GM19328 (cell line): ENCODE results near the gene EHHADH.

Source experiments
- ATAC-seq: cut with Tn5 transposase; IDR thresholded peaks from one replicate; pipeline ENCODE4 v1.9.1; 2021; ENCODE audit warnings: mild to moderate bottlenecking, moderate library complexity; ENCODE audit not compliant: unreplicated experiment

The EHHADH gene

GRCh38 chr3:185199671-185200070 lies 54.2 kb downstream of the EHHADH start:
- ATAC-seq, result no peak

- no peak for ATAC-seq
These were observed 54.6 kb downstream of the EHHADH start for GRCh38 chr3:185199206-185199605.

- ATAC-seq, result no peak
These were observed 56.8 kb downstream of the EHHADH start for GRCh38 chr3:185197068-185197467.

DNA sequence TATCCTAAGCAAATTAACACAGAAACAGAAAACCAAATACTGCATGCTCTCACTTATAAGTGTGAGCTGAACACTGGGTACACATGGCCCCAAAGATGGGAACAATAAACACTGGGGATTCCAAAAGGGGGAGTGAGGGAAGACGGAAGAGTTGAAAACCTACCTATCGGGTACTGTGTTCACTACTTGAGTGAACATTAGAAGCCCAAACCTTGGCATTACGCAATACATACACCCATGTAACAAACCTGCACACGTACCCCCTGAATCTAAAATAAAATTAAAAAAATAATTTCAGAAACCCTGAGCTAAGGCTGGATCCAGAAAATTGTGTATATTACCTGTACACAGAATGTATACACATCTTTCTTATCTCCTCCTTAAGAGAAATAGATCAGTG lies 58.2 kb downstream of the EHHADH start:
- ATAC-seq, result no peak

DNA sequence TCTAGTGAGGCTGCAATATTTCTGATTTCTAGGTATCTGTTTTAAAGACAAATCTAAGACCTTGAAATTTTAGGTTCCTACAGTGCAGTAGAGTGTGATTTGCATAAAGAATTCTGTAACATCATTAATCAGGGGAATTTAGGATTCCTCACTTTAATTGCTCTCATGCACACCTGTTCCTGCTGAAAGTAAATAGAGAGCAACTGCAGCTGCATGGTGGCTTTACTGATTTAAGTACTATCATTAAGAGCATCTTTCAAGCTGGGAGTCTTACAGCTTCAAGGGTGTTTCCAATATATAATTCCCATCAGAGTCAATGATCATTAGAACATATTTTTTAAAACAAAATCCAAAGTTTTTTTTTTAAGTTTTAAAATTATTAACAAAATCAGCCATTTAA lies 65.0 kb downstream of the EHHADH start:
- no peak for ATAC-seq

DNA sequence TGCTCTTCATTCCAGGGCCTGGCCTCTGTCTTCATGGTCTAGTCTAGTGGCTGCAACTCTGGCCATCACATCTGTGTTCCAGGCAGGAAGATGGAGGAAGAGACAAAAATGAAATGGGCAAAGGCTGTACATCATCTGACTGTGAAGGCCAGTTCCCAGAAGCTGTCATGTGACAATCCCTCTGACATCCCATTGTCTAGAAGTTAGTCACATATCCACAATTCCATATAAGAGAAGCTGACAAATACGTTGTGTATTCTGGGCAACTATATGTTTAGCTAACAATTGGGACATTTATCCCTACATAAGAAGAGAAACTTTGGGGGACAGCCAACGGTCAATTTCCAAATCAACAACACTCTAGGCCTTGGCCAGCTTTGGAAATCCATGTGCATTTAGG lies 66.5 kb downstream of the EHHADH start:
- ATAC-seq, result no peak

DNA sequence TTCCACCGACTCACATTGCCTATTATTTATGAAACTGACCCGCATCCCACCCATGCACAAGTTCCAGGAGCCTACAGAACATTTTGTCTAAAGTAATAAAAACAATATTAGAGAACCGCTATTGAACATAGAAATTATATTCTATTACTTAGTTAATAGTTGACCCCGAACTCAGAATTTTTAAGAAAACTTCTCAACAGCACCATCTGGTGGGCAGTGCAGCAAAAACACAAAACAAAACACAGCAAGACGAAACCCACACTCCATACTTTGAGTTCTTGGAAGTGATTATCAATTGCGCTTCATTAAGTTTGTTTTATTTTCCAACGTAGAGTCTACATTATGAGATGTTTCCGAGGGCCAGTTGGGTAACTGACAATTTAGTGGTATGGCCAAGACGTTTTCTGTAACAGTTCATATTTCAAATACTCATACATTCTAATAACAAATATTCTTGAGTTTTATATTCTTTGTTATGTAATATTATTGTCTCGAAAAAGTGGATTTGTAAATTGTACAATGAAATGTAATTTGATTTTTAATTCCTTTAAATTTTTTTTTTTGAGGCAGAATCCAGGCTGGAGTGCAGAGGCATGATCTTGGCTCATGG lies 77.0 kb downstream of the EHHADH start:
- no peak for ATAC-seq

DNA sequence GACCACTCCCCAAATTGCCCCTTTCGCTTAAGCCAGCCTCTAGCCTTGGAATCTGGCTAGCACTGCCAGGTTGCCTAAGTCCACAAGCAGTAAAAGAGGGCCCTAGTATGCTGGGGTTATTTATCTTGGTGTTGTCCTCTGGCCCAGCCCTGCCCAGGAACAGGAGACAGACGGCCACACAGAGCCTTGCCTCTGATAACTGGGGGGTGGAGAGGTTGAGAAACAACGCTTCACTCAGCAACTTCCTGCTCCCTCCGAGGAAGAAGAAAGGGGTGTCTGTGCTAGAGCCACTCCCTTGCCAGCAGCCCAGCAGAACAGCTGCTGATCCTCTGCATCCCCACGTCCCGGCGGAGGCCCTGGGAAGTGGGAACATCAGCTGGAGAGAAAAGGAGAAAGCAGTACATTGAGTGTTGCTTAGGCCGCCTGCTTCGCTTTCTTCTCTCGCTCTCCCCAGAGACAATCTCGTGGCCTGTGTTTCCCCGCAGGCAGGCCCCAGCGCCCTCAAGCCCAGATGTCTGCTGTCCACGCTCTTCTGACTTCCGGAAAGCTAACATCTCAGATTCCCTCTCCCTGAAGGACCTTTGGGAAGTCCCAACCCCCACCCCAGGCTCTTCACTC lies 78.4 kb downstream of the EHHADH start:
- peak; percentile 59 for ATAC-seq

DNA sequence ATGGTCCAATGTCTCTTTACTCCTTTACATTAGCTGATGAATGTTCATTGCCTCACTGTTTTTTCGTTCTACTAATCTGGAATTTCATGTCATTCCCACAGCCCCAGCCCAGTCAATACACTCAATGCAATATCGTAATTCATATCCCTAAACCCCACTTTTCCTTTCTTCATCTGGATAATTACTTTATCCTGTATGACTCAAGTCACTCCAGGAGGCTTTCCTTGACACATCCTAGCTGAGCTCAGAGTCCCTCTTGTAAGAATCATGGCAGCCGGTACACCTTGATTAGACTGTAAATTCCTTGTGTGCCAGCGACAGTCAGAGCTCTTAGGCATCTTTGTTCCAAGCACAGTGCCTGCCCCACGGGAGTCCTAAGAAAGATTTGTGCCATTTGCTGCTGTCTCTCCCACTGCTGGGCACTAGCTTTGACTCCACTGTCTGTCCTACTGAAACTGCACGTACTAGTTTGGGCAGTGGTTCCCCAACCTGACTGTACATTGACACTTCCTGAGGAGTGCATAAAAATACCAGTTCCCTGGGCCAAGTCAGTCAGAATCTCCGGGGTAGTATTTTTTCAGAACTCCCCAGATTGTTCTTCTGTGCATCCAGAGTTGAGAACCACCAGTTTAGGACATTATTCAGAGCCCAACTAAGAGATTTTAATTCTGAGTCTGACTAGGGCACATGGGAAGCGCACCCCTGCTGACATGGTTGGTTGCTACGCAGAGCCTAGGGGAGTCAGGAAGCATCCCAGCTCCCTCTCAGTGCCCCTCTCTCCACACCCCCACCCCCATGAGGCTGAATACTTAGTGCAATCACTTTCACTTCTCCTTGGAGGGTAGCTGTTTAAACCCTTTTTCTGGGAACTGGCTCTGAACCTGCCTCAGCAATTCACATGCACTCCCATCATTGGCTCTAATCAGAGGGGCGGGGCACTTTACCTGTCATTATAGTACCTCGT lies 81.5 kb downstream of the EHHADH start:
- ATAC-seq, result no peak

- no peak for ATAC-seq
These were observed 89.2 kb downstream of the EHHADH start for GRCh38 chr3:185164428-185165217.

GRCh38 chr3:185162634-185163033 lies 91.2 kb downstream of the EHHADH start:
- ATAC-seq, result no peak

- ATAC-seq, result no peak
These were observed 92.1 kb downstream of the EHHADH start for GRCh38 chr3:185161761-185162160.

- ATAC-seq, result no peak
These were observed 96.5 kb downstream of the EHHADH start for GRCh38 chr3:185157347-185157746.

DNA sequence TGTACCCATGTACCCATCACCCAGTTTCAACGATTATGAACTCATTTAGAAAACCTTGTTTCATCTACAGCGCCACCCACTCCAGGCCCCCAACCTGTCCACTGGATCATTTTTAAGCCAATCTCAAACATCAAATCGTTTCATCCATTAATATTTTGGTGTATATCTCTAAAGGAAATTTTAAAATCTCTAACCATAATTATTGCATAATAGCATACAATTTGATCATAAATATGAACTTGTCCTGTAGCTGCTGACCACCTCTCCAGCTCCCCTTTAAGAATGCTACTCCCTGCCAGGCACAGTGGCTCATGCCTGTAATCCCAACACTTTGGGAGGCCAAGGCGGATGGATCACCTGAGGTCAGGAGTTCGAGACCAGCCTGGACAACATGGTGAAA lies 98.2 kb downstream of the EHHADH start:
- ATAC-seq, result no peak

DNA sequence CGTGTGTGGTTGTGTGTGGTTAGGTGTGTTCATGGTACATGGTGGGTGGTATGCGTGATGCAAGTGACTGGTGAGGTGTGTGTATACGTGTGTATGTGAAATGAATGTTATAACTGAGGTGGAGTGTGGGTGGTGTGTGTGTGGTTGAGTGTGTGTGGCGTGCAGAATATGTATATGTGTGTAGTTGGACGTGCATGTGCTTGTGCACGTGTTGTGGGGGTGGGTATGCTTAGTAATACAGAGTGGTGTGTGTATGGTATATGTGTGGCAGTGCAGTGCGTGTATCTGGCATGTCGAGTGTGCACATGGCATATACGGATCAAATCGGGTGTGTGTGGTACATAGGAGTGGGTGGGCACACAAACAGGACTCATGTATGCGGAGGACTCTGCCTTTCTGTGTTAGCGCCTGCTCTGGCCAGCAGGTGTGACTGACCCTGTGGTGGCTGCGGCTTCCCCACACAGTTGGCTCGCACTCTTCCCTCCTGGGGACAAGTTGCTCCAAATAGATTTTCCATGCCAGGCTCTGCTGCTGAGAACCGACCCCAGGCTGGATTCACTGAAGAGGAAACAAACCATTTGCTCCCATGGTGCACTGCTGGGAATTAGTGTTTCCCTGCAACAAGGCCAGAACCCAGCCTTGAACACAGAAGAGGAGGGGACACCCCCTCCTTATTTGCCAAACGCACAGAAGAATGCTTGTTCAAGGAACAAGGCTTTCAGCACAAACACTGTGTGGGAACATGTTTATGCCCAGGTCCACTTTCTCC lies 99.8 kb downstream of the EHHADH start:
- ATAC-seq, result no peak

- no peak for ATAC-seq
These were observed 100.6 kb downstream of the EHHADH start for GRCh38 chr3:185153171-185153771.

DNA sequence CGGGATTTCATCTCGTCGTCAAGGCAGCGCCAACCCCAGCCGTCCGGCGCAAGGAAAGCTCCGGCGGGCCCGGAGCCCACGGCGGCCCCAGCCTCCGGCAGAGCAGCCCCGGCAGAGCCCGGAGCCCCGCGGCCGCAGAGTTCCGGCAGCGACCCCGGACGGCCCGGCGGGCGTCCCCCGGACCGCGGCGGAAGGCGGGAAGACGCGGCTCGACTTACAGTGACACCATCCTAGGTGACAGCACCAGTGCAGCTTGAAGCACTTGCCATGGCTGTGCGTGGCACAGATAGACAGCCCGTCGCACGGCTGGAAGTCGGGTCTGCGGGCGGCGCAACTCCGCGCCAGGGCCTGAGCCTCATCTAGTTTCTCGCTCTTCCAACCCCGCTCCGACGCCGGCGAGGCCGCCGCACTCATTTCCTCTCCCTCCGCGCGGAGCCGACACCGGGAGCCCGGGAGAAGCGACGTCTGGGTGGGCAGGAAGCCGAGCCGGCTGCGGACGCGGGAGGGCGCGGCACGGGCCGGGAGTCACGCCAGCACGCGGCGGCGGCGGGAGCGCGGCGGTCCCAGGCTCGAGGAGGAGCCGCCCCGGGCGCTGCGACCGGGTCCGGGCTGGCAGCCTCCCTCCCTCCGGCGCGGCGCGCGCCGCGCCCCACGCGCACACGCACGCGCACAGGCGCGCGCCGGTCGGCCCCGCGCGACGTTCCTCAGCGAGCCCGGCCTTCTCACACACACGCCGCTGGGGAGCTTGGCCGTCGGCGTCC lies 101.3 kb downstream of the EHHADH start, which contains the start of gene C3orf70:
Gene C3orf70 (minus strand): TSS at position 651 of the 761 bp plus-strand sequence. CDS start 237 bp downstream, at position 414.
- no peak for ATAC-seq

GRCh38 chr3:185151964-185152409 lies 101.9 kb downstream of the EHHADH start:
- ATAC-seq, result no peak
